HepG2 (cell line): ENCODE results near the gene STARD13. TPM values are rescaled to one million over a fixed set of nuclear protein-coding genes. Genes with fewer than 3 reads are reported as not detected.

ENCODE experiments used
- ATF1 ChIP-seq: IDR thresholded peaks from 2 replicates; pipeline ENCODE4 v1.6.1; 2016; ENCODE audit warnings: mild to moderate bottlenecking, control low read depth
- ATM ChIP-seq: fragments of 450-650 bp; IDR thresholded peaks from 2 replicates; pipeline ENCODE4 v1.7.1; 2017; ENCODE audit warnings: mild to moderate bottlenecking, borderline replicate concordance
- ERF ChIP-seq: IDR thresholded peaks from 2 replicates; pipeline ENCODE4 v1.6.1; 2018; ENCODE audit warnings: missing biosample characterization, missing genetic modification reagents
- MIXL1 ChIP-seq: IDR thresholded peaks from 2 replicates; pipeline ENCODE4 v1.6.1; 2016
- NFKBIZ ChIP-seq: IDR thresholded peaks from 2 replicates; pipeline ENCODE4 v1.6.1; 2018; ENCODE audit warnings: missing genetic modification reagents, missing compliant biosample characterization
- PCBP1 ChIP-seq: fragments of 200-400 bp; formaldehyde crosslinking; IDR thresholded peaks from 2 replicates; pipeline ENCODE4 v1.6.1; 2017; ENCODE audit warnings: mild to moderate bottlenecking, low read depth, low read length, borderline replicate concordance
- POLR2A ChIP-seq, 2 experiments: IDR thresholded peaks; 2 replicates each; pipeline ENCODE4 v1.6.1; 2011; ENCODE audit warnings: low read depth in 2 of 2, low read length in 2 of 2, mild to moderate bottlenecking in 1 of 2, moderate library complexity in 1 of 2; ENCODE audit not compliant: insufficient read depth in 1 of 2
- REL ChIP-seq: sonication (generic); formaldehyde crosslinking; conservative IDR thresholded peaks from 2 replicates; pipeline ENCODE4 v1.8.0; 2022; ENCODE audit warnings: mild to moderate bottlenecking, missing genetic modification reagents, moderate library complexity
- SATB2 ChIP-seq: sonication (generic); formaldehyde crosslinking; IDR thresholded peaks from 2 replicates; pipeline ENCODE4 v1.5.0; 2020; ENCODE audit warnings: missing genetic modification reagents
- SYNCRIP ChIP-seq: fragments of 200-400 bp; formaldehyde crosslinking; IDR thresholded peaks from 2 replicates; pipeline ENCODE4 v1.6.1; 2018; ENCODE audit warnings: mild to moderate bottlenecking, low read depth, low read length; ENCODE audit not compliant: insufficient read depth
- ZMYM3 ChIP-seq: sonication (generic); formaldehyde crosslinking; IDR thresholded peaks from 2 replicates; pipeline ENCODE4 v1.5.1; 2020; ENCODE audit warnings: mild to moderate bottlenecking, missing genetic modification reagents
- ZNF326 ChIP-seq: sonication (generic); formaldehyde crosslinking; IDR thresholded peaks from 2 replicates; pipeline ENCODE4 v1.4.0; 2020; ENCODE audit warnings: missing genetic modification reagents, borderline replicate concordance
- ZNF331 ChIP-seq: sonication (generic); formaldehyde crosslinking; IDR thresholded peaks from 2 replicates; pipeline ENCODE4 v1.4.0; 2020; ENCODE audit warnings: missing genetic modification reagents
- ZNF496 ChIP-seq: sonication (generic); formaldehyde crosslinking; IDR thresholded peaks from 2 replicates; pipeline ENCODE4 v1.8.1; 2023; ENCODE audit warnings: mild to moderate bottlenecking, moderate library complexity, missing genetic modification reagents; ENCODE audit not compliant: insufficient replicate concordance
- ZNF546 ChIP-seq: sonication (generic); formaldehyde crosslinking; conservative IDR thresholded peaks from 2 replicates; pipeline ENCODE4 v1.8.1; 2023; ENCODE audit warnings: mild to moderate bottlenecking, missing genetic modification reagents
- ZNF644 ChIP-seq: IDR thresholded peaks from 2 replicates; pipeline ENCODE4 v1.6.1; 2016; ENCODE audit warnings: low read depth
- polyA plus RNA-seq, 8 experiments: library from polyadenylated mRNA; depleted of rRNA in 3 of 8; stranded (reverse) in 7 of 8; unstranded in 1 of 8; fragments of >200 nt; fragmentation: Illumina TruSeq in 4 of 8; extraction: Trizol in 4 of 8; gene quantifications; 2 replicates each; pipeline versions ENCODE4 v1.2.1 to v1.2.3, GENCODE V29; 2011 to 2016; ENCODE audit warnings: low read depth in 4 of 8, missing spikeins in 1 of 8, mixed read lengths in 1 of 8; ENCODE audit not compliant: insufficient read depth in 1 of 8
- total RNA-seq, 5 experiments: library from RNA; depleted of rRNA; stranded (reverse); fragments of >200 nt; fragmentation: Illumina TruSeq; extraction: Trizol; gene quantifications; 2 replicates each; pipeline ENCODE4 v1.2.3, GENCODE V29; 2016; ENCODE audit warnings: low read depth in 1 of 5
- TF ChIP-seq, protein P1 (sequence below): sonication (generic); formaldehyde crosslinking; IDR thresholded peaks from 2 replicates; pipeline ENCODE4 v1.4.0; 2020; ENCODE audit warnings: missing genetic modification reagents
- TF ChIP-seq, protein P2 (sequence below): IDR thresholded peaks from 2 replicates; pipeline ENCODE4 v1.6.1; 2016; ENCODE audit warnings: low read depth, control low read depth
- TF ChIP-seq, protein P3 (sequence below): sonication (generic); formaldehyde crosslinking; IDR thresholded peaks from 2 replicates; pipeline ENCODE4 v1.9.0; 2021; ENCODE audit warnings: missing genetic modification reagents, borderline replicate concordance
- TF ChIP-seq, protein P4 (sequence below): sonication (generic); formaldehyde crosslinking; IDR thresholded peaks from 2 replicates; pipeline ENCODE4 v1.5.1; 2020; ENCODE audit warnings: missing genetic modification reagents, mild to moderate bottlenecking, borderline replicate concordance

STARD13 gene
- total and polyA plus RNA-seq, 2 of the 13 experiments (the other 11 are each of a cell fraction or from before 2014, with no cell fraction given), result 12.8 to 14.3 TPM

DNA sequence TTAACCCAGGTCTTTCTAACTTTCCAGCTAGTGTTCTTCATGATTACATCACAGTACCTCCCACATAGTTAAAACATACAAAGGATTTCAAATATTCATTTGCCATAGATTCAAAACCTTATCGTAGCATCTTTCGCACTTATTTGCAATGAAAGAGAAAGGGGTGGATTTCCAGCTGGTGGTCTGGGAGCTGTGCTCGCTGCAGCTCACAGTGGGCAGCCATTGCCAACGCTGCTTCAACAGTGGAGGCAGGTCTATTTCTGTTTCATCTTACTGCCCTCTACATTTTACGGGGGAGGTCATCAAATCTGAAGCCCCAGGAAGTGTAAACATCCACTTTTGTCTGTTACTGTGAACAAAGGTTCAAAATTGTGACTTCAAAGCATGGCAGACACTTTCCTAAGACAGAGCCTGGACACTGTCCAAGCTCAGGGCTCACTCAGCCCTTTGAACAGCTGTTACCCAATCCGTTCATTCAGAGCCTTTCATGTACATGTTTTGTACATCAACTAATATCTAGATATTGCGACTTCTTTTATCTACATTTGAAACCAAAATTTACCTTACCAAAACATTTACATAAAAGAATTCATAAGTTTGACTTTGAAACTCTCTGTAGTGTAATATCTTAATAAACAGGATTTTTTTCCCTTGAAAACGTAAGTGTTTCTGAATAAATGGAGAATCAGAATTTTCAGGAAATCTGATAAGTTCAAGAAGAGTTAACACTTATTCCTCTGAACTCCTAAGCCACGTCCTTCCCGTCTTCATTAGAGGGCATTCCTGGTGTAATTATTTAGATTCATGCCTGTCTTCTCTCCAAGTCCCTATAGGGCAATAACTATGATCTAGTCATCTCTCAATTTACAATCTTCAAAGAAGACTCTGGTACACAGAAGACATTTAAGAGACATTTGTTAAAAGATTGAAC, 25.1 kb downstream of the STARD13 start (continued):
- TF ChIP-seq NFKBIZ (CRISPR knock-in tag), result peak; percentile 80; the same call in 1 of the 2 replicates
- no peak for TF ChIP-seq ZNF496 (CRISPR knock-in tag)
- TF ChIP-seq ATF1, result peak; percentile 43; the same call in 1 of the 2 replicates
- TF ChIP-seq REL, result no peak
- peak; percentile 77 for TF ChIP-seq ZNF644
- TF ChIP-seq, protein P1, sequence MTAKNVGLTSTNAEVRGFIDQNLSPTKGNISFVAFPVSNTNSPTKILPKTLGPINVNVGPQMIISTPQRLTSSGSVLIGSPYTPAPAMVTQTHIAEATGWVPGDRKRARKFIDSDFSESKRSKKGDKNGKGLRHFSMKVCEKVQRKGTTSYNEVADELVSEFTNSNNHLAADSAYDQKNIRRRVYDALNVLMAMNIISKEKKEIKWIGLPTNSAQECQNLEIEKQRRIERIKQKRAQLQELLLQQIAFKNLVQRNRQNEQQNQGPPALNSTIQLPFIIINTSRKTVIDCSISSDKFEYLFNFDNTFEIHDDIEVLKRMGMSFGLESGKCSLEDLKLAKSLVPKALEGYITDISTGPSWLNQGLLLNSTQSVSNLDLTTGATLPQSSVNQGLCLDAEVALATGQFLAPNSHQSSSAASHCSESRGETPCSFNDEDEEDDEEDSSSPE (CRISPR knock-in tag), result 0 out of 2 replicates have a peak, but pooled peaks have one; percentile 20
- peak; percentile 82 for TF ChIP-seq ZNF331 (CRISPR knock-in tag)
- TF ChIP-seq, protein P2, sequence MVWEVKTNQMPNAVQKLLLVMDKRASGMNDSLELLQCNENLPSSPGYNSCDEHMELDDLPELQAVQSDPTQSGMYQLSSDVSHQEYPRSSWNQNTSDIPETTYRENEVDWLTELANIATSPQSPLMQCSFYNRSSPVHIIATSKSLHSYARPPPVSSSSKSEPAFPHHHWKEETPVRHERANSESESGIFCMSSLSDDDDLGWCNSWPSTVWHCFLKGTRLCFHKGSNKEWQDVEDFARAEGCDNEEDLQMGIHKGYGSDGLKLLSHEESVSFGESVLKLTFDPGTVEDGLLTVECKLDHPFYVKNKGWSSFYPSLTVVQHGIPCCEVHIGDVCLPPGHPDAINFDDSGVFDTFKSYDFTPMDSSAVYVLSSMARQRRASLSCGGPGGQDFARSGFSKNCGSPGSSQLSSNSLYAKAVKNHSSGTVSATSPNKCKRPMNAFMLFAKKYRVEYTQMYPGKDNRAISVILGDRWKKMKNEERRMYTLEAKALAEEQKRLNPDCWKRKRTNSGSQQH (CRISPR knock-in tag), result no peak
- TF ChIP-seq ATM, result no peak
- TF ChIP-seq PCBP1, result no peak
- no peak for TF ChIP-seq SATB2 (CRISPR knock-in tag)
- TF ChIP-seq, protein P3, sequence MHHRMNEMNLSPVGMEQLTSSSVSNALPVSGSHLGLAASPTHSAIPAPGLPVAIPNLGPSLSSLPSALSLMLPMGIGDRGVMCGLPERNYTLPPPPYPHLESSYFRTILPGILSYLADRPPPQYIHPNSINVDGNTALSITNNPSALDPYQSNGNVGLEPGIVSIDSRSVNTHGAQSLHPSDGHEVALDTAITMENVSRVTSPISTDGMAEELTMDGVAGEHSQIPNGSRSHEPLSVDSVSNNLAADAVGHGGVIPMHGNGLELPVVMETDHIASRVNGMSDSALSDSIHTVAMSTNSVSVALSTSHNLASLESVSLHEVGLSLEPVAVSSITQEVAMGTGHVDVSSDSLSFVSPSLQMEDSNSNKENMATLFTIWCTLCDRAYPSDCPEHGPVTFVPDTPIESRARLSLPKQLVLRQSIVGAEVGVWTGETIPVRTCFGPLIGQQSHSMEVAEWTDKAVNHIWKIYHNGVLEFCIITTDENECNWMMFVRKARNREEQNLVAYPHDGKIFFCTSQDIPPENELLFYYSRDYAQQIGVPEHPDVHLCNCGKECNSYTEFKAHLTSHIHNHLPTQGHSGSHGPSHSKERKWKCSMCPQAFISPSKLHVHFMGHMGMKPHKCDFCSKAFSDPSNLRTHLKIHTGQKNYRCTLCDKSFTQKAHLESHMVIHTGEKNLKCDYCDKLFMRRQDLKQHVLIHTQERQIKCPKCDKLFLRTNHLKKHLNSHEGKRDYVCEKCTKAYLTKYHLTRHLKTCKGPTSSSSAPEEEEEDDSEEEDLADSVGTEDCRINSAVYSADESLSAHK, result no peak
- TF ChIP-seq ZNF326 (CRISPR knock-in tag), result no peak
- peak; percentile 90 for TF ChIP-seq MIXL1 (CRISPR knock-in tag)
- peak; percentile 59 to 70; a peak in 3 of 4 replicates for TF ChIP-seq POLR2A (IDR thresholded peaks at IDR 0.05; ENCODE audit: insufficient read depth in 1 of 2, low read depth in 2 of 2, low read length in 2 of 2)
- TF ChIP-seq SYNCRIP, result no peak
- TF ChIP-seq, protein P4, sequence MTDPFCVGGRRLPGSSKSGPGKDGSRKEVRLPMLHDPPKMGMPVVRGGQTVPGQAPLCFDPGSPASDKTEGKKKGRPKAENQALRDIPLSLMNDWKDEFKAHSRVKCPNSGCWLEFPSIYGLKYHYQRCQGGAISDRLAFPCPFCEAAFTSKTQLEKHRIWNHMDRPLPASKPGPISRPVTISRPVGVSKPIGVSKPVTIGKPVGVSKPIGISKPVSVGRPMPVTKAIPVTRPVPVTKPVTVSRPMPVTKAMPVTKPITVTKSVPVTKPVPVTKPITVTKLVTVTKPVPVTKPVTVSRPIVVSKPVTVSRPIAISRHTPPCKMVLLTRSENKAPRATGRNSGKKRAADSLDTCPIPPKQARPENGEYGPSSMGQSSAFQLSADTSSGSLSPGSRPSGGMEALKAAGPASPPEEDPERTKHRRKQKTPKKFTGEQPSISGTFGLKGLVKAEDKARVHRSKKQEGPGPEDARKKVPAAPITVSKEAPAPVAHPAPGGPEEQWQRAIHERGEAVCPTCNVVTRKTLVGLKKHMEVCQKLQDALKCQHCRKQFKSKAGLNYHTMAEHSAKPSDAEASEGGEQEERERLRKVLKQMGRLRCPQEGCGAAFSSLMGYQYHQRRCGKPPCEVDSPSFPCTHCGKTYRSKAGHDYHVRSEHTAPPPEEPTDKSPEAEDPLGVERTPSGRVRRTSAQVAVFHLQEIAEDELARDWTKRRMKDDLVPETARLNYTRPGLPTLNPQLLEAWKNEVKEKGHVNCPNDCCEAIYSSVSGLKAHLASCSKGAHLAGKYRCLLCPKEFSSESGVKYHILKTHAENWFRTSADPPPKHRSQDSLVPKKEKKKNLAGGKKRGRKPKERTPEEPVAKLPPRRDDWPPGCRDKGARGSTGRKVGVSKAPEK (CRISPR knock-in tag), result no peak
- peak; percentile 71 for TF ChIP-seq ZMYM3 (CRISPR knock-in tag)
- TF ChIP-seq ERF (CRISPR knock-in tag), result peak; percentile 78
- TF ChIP-seq ZNF546 (CRISPR knock-in tag), result no peak
